GM12878 (cell line): ENCODE data around the gene ARHGEF7. TPM values are rescaled to one million over a fixed set of nuclear protein-coding genes. Genes with fewer than 3 reads are reported as not detected.

Experiments used
- ATAC-seq: fragments of 200-7000 bp; cut with Tn5 transposase; 3 replicates; pipeline ENCODE4 v1.9.1; 2020; ENCODE audit warnings: mild to moderate bottlenecking, moderate library complexity
- BruUV-seq: library from RNA; stranded (reverse); fragments of 400-500 nt; replicated peaks from 2 replicates; lab custom pipeline; 2021; lab: Mats Ljungman, UMichigan
- CTCF ChIA-PET: fragments of 300-600 bp; sonication (Branson Sonifier 250); formaldehyde crosslinking; extraction: SDS; loops from one replicate; lab custom pipeline; 2021; ENCODE audit warnings: inconsistent platforms; lab: Yijun Ruan, JAX
- POLR2A ChIA-PET: fragments of 350-600 bp; formaldehyde crosslinking; extraction: SDS; loops from one replicate; lab custom pipeline; 2021; ENCODE audit warnings: inconsistent platforms; lab: Charles Lee
- RAD21 ChIA-PET: fragments of 300-600 bp; sonication (Branson Sonifier 250); formaldehyde crosslinking; loops from one replicate; lab custom pipeline; 2023; ENCODE audit warnings: antibody characterized with exemption; ENCODE audit not compliant: unreplicated experiment; lab: Charles Lee
- SMC1A ChIA-PET: fragments of 300-600 bp; sonication (Branson Sonifier 250); formaldehyde crosslinking; loops from one replicate; lab custom pipeline; 2023; ENCODE audit not compliant: unreplicated experiment, uncharacterized antibody; lab: Charles Lee
- DNase-seq: peaks from one replicate; pipeline ENCODE4 v3.0.0-alpha.2; 2011; ENCODE audit warnings: low read depth, low spot score
- FAIRE-seq: peaks from 3 replicates; lab custom pipeline; 2011; peaks lifted over from hg19 to GRCh38; lab: Jason Lieb, UNC
- H2AFZ ChIP-seq: 2 replicates; pipeline ENCODE4 v1.6.0; 2011; ENCODE audit warnings: low read depth, low read length, control low read depth; ENCODE audit not compliant: control insufficient read depth
- H3K27ac ChIP-seq: 2 replicates; pipeline ENCODE4 v1.5.1; 2011; ENCODE audit warnings: control low read depth; ENCODE audit not compliant: control insufficient read depth, insufficient read depth
- H3K27me3 ChIP-seq, 2 experiments: replicated peaks in 1 of 2; 2 replicates each; pipeline versions ENCODE4 v1.6.0 to v1.6.1; 2011; ENCODE audit warnings: low read length in 1 of 2; ENCODE audit not compliant: control insufficient read depth in 2 of 2, insufficient read depth in 2 of 2
- H3K36me3 ChIP-seq, 2 experiments: 2 replicates each; pipeline ENCODE4 v1.5.1; 2011; ENCODE audit warnings: low read length in 1 of 2; ENCODE audit not compliant: control insufficient read depth in 2 of 2, insufficient read depth in 2 of 2
- H3K4me1 ChIP-seq: 2 replicates; pipeline ENCODE4 v1.6.1; 2011; ENCODE audit warnings: mild to moderate bottlenecking, low read length, moderate library complexity, mixed read lengths; ENCODE audit not compliant: control insufficient read depth, insufficient read depth
- H3K4me2 ChIP-seq: 2 replicates; pipeline ENCODE4 v1.6.0; 2011; ENCODE audit warnings: control low read depth; ENCODE audit not compliant: control insufficient read depth, insufficient read depth
- H3K4me3 ChIP-seq: fragments of 200-600 bp; sonication (generic); 2 replicates; pipeline ENCODE4 v1.5.1; 2016
- H3K79me2 ChIP-seq: 2 replicates; pipeline ENCODE4 v1.6.0; 2011; ENCODE audit warnings: low read length; ENCODE audit not compliant: control insufficient read depth, insufficient read depth
- H3K9ac ChIP-seq: 2 replicates; pipeline ENCODE4 v1.8.0; 2011; ENCODE audit warnings: low read length, control low read depth, mixed read lengths; ENCODE audit not compliant: control insufficient read depth, insufficient read depth
- H3K9me3 ChIP-seq: replicated peaks from 3 replicates; pipeline ENCODE4 v1.5.1; 2011; ENCODE audit warnings: mild to moderate bottlenecking, low read length; ENCODE audit not compliant: control insufficient read depth, insufficient read depth
- H4K20me1 ChIP-seq: 2 replicates; pipeline ENCODE4 v1.6.0; 2011; ENCODE audit not compliant: control insufficient read depth, insufficient read depth
- EED ChIP-seq: sonication (generic); IDR thresholded peaks from 2 replicates; pipeline ENCODE4 v1.6.1; 2016; ENCODE audit warnings: antibody characterized with exemption, low read depth
- FOS ChIP-seq: IDR thresholded peaks from 3 replicates; pipeline ENCODE4 v1.6.1; 2011; ENCODE audit warnings: borderline replicate concordance; ENCODE audit not compliant: insufficient read length; ENCODE audit errors: extremely low read depth
- IKZF1 ChIP-seq: fragments of 450-650 bp; conservative IDR thresholded peaks from 2 replicates; pipeline ENCODE4 v1.6.1; 2017; ENCODE audit warnings: antibody characterized with exemption, mild to moderate bottlenecking
- IRF3 ChIP-seq: fragments of 450-650 bp; IDR thresholded peaks from 2 replicates; pipeline ENCODE4 v1.6.1; 2014; ENCODE audit warnings: mild to moderate bottlenecking
- IRF4 ChIP-seq: IDR thresholded peaks from 2 replicates; pipeline ENCODE4 v1.6.1; 2011; ENCODE audit warnings: low read depth, low read length
- MEF2B ChIP-seq: fragments of 450-650 bp; IDR thresholded peaks from 2 replicates; pipeline ENCODE4 v1.6.1; 2018; ENCODE audit warnings: mild to moderate bottlenecking, moderate library complexity; ENCODE audit not compliant: partially characterized antibody, poor library complexity, severe bottlenecking
- NFYA ChIP-seq: IDR thresholded peaks from 2 replicates; pipeline ENCODE4 v1.6.1; 2011; ENCODE audit warnings: low read depth, mild to moderate bottlenecking, low read length, improper control_type of control experiment, borderline replicate concordance
- NRF1 ChIP-seq: conservative IDR thresholded peaks from 2 replicates; pipeline ENCODE4 v1.6.1; 2011; ENCODE audit warnings: mild to moderate bottlenecking, low read depth, low read length, improper control_type of control experiment
- PML ChIP-seq: IDR thresholded peaks from 2 replicates; pipeline ENCODE4 v1.6.1; 2012; ENCODE audit warnings: low read length, inconsistent platforms
- POU2F2 ChIP-seq: IDR thresholded peaks from 3 replicates; pipeline ENCODE4 v1.6.1; 2011; ENCODE audit warnings: low read depth, mild to moderate bottlenecking, low read length, borderline replicate concordance
- SIN3A ChIP-seq: IDR thresholded peaks from 2 replicates; pipeline ENCODE4 v1.6.1; 2012; ENCODE audit warnings: low read depth, low read length, improper control_type of control experiment
- SP1 ChIP-seq: IDR thresholded peaks from one replicate; pipeline ENCODE4 v1.6.1; 2011; ENCODE audit warnings: low read depth, low read length
- TCF12 ChIP-seq: IDR thresholded peaks from 2 replicates; pipeline ENCODE4 v1.6.1; 2011; ENCODE audit warnings: low read depth, mild to moderate bottlenecking, low read length
- WRNIP1 ChIP-seq: IDR thresholded peaks from 2 replicates; pipeline ENCODE4 v1.6.1; 2011; ENCODE audit warnings: low read depth, low read length, improper control_type of control experiment, borderline replicate concordance
- WGBS: methylation state at CpG from one replicate; pipeline ENCODE4 v1.1.6; 2016; ENCODE audit warnings: low lambda C conversion rate; ENCODE audit not compliant: insufficient replicate concordance, insufficient coverage; ENCODE audit errors: missing lambda C conversion rate; 5-methylcytosine and 5-hydroxymethylcytosine counted together
- in situ Hi-C: fragments of 300-500 bp; cut with MboI; formaldehyde crosslinking; loops from 9 replicates; pipeline ENCODE4 v1.14.3; 2018; ENCODE audit warnings: mixed read lengths
- intact Hi-C: fragments of 100-400 bp; cut with micrococcal nuclease; formaldehyde crosslinking; loops from one replicate; pipeline ENCODE4 v1.14.2; 2022; ENCODE audit not compliant: unreplicated experiment
- polyA plus RNA-seq, 11 experiments: library from polyadenylated mRNA; depleted of rRNA in 4 of 11; unstranded in 6 of 11; stranded (reverse) in 5 of 11; fragments of >200 nt; fragmentation: Nextera tagmentation in 4 of 11; fragmentation: Illumina TruSeq in 1 of 11; extraction: Ambion mirVana in 4 of 11; extraction: Trizol in 1 of 11; gene quantifications; 1 replicate in 1 of 11; 2 replicates in 10 of 11; pipeline versions ENCODE4 v1.2.1 to v1.2.3, GENCODE V29; 2011 to 2016; ENCODE audit warnings: inconsistent platforms in 2 of 11, missing spikeins in 2 of 11, low read depth in 1 of 11
- total RNA-seq, 4 experiments: library from RNA; depleted of rRNA in 3 of 4; stranded (reverse); fragments of >200 nt in 3 of 4; fragmentation: Illumina TruSeq in 1 of 4; extraction: Trizol in 1 of 4; gene quantifications; 2 replicates each; pipeline versions ENCODE4 v1.2.1 to v1.2.3, GENCODE V29; 2013 to 2021
- TF ChIP-seq, protein P1 (sequence below): IDR thresholded peaks from 2 replicates; pipeline ENCODE4 v1.6.1; 2012; ENCODE audit warnings: low read depth, low read length, improper control_type of control experiment
- TF ChIP-seq, protein P2 (sequence below): fragments of 450-650 bp; IDR thresholded peaks from 2 replicates; pipeline ENCODE4 v1.6.1; 2017; ENCODE audit warnings: antibody characterized with exemption, mild to moderate bottlenecking, moderate library complexity
- TF ChIP-seq, protein P3 (sequence below): IDR thresholded peaks from 2 replicates; pipeline ENCODE4 v1.6.1; 2011; ENCODE audit warnings: low read depth, mild to moderate bottlenecking, low read length, moderate library complexity, borderline replicate concordance; ENCODE audit errors: extremely low read depth

ARHGEF7 gene
- total and polyA plus RNA-seq, 10 of the 15 experiments (the other 5 are each of a cell fraction or from before 2014, with no cell fraction given), result 4.7 to 65.5 (median 36.6) TPM

- no peak overlapping the region for H3K4me2 ChIP-seq
- FAIRE-seq, result no peak
- no peak overlapping the region for H2AFZ ChIP-seq
- TSS peak; percentile 14 for BruUV-seq
- ChIA-PET SMC1A (interaction anchor here (0.7 to 3.4 kb wide), 6 partner anchors 9 to 158 kb away, joined by 3 to 32 read pairs (median 4); no protein-coding TSS in a partner anchor), POLR2A (no interaction called here), RAD21 (interaction anchor here (0.9 to 3.1 kb wide), 3 partner anchors 10 to 159 kb away, joined by 3 to 25 read pairs (median 3); no protein-coding TSS in a partner anchor), CTCF (interaction anchor here (0.8 to 6.1 kb wide), 9 partner anchors 10 to 161 kb away, joined by 3 to 65 read pairs (median 4); no protein-coding TSS in a partner anchor)
- intact Hi-C loops (no loop called here), in situ Hi-C loops (no loop called here)
- H4K20me1 ChIP-seq, result peaks cover 5% of the 10 kb centered on the region
- no peaks in the 10 kb centered on the region for H3K27me3 ChIP-seq
- WGBS, result 79% methylated on average over 7 of the region's 7 CpGs
- H3K4me3 ChIP-seq, result no peak overlapping the region
- no peak overlapping the region for H3K27ac ChIP-seq
- no peaks in the 10 kb centered on the region for H3K4me1 ChIP-seq
- TF ChIP-seq PML, result no peak
- TF ChIP-seq TCF12, result no peak
- no peak for TF ChIP-seq SP1
- TF ChIP-seq, protein P1, sequence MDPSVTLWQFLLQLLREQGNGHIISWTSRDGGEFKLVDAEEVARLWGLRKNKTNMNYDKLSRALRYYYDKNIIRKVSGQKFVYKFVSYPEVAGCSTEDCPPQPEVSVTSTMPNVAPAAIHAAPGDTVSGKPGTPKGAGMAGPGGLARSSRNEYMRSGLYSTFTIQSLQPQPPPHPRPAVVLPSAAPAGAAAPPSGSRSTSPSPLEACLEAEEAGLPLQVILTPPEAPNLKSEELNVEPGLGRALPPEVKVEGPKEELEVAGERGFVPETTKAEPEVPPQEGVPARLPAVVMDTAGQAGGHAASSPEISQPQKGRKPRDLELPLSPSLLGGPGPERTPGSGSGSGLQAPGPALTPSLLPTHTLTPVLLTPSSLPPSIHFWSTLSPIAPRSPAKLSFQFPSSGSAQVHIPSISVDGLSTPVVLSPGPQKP, result no peak
- TF ChIP-seq, protein P2, sequence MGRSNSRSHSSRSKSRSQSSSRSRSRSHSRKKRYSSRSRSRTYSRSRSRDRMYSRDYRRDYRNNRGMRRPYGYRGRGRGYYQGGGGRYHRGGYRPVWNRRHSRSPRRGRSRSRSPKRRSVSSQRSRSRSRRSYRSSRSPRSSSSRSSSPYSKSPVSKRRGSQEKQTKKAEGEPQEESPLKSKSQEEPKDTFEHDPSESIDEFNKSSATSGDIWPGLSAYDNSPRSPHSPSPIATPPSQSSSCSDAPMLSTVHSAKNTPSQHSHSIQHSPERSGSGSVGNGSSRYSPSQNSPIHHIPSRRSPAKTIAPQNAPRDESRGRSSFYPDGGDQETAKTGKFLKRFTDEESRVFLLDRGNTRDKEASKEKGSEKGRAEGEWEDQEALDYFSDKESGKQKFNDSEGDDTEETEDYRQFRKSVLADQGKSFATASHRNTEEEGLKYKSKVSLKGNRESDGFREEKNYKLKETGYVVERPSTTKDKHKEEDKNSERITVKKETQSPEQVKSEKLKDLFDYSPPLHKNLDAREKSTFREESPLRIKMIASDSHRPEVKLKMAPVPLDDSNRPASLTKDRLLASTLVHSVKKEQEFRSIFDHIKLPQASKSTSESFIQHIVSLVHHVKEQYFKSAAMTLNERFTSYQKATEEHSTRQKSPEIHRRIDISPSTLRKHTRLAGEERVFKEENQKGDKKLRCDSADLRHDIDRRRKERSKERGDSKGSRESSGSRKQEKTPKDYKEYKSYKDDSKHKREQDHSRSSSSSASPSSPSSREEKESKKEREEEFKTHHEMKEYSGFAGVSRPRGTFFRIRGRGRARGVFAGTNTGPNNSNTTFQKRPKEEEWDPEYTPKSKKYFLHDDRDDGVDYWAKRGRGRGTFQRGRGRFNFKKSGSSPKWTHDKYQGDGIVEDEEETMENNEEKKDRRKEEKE, result no peak
- no peak for TF ChIP-seq IRF3
- no peak for TF ChIP-seq SIN3A
- TF ChIP-seq IKZF1, result no peak
- no peak for TF ChIP-seq NRF1
- TF ChIP-seq NFYA, result no peak
- no peak for TF ChIP-seq FOS
- TF ChIP-seq WRNIP1, result no peak
- TF ChIP-seq IRF4, result no peak
- TF ChIP-seq, protein P3, sequence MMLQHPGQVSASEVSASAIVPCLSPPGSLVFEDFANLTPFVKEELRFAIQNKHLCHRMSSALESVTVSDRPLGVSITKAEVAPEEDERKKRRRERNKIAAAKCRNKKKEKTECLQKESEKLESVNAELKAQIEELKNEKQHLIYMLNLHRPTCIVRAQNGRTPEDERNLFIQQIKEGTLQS, result no peak
- no peak for TF ChIP-seq EED
- no peak for TF ChIP-seq MEF2B
- TF ChIP-seq POU2F2, result no peak
- DNase-seq, result no peak
- H3K9me3 ChIP-seq, result no peaks in the 10 kb centered on the region
- H3K36me3 ChIP-seq, result peaks cover 8 to 12% of the 10 kb centered on the region in 2 experiments; a peak in 3 of 4 replicates
- no peak overlapping the region for H3K9ac ChIP-seq
- no peak; the same call in 1 of the 3 replicates for ATAC-seq
- H3K79me2 ChIP-seq, result peaks cover 28% of the 10 kb centered on the region
Observed at GRCh38 chr13:111225810-111226546, 110.9 kb downstream of the ARHGEF7 start.
